ENCODE results near the gene PPP2R2D. TPM values are rescaled to one million over a fixed set of nuclear protein-coding genes. Genes with fewer than 3 reads are reported as not detected.

PPP2R2D gene
- 10 to 100 TPM; 39.4 to 41.4 TPM for total RNA-seq

GRCh38 chr10:131900350-131901152 lies at the start of gene PPP2R2D:
Gene PPP2R2D, plus strand, starts transcription at chr10:131901008. Its CDS starts 141 bp downstream, at chr10:131901149.

GRCh38 chr10:131981429-131982184 lies 80.8 kb downstream of the PPP2R2D start, which contains the start of gene BNIP3:
Gene BNIP3, minus strand, starts transcription at chr10:131981923. Its CDS starts 117 bp downstream, at chr10:131981806.

Other genes starting within 250 kb of the PPP2R2D start
- gene BNIP3, start 80.9 kb downstream of the PPP2R2D start, total RNA-seq: 10 to 100 TPM; 71.2 to 78.5 TPM
- under 1 TPM; 0.31 to 0.45 TPM for gene JAKMIP3, start 164.9 kb downstream of the PPP2R2D start, total RNA-seq